ENCODE measurements around the gene CAPN12.
"Not testable (repeated sequence)": the region's sequence is repeated elsewhere in the genome, so short reads cannot be mapped to it uniquely, and the experiment has no call there.

GRCh38 chr19:38791451-38792064, 47.3 kb upstream of the CAPN12 start:
- not testable (repeated sequence) for TF ChIP-seq POLR2A, POLR2AphosphoS5 (IDR thresholded peaks at IDR 0.05; ENCODE audit: low read depth, low read length)
